Measurements from ENCODE around the gene IFFO2. TPM values are rescaled to one million over a fixed set of nuclear protein-coding genes. Genes with fewer than 3 reads are reported as not detected.

Gene IFFO2
- total RNA-seq, 1 experiment from 2014 or later, result 6.4 TPM

DNA sequence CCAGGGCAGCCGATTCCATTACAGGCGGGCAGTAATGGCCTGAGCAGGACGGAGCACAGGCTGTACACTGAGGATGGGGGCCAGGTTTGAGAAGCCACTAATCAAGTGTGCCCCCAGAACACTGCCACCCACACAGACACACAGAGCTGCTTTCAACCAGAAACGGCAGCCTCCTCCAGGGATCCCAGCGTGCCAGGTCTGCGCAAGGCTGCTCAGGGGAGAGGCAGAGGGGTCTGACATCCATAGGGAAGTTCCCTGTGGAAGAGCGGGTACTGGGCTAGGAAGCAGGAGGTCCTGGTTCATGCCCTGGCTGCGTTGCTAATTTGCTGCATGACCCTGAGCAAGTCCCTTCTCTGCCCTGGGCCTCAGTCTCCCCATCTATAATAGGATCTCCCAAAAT lies 28.1 kb downstream of the IFFO2 start:
- in situ Hi-C loops (cut with HindIII; ENCODE audit: low pct_unique_long_range_greater_than_20kb, low sequenced_read_pairs), result no loop called here
- DNase-seq (ENCODE audit: low read depth, low spot score), result no peak

DNA sequence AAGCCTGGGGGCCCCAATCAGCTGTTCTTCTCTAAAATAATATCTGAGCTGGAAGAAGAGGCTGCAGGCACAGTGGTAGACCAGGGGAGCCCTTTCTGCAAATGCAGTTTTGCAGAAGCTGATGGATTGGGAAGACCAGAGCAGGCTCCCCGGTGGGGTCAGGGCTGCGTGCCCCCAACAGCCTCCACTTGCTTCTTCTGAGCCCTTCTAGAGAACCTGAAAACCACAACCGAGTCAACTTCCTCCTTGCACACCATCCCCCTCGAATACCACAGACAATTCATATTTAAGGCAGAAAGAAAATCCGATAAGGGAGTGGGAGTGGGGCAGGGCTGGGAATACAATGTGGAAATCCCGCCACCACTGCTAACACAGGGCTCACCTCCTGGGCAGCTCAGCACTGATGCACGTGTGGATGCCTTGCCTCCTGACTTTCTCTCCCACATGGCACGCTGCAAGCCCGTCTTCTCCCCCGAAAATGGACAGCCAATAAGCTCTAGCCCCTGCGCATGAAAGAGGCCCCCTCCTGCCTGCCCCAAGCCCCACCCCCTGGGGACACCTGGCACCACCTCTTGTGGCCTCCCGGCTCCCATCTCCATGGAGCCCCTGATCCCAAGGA lies 28.7 kb downstream of the IFFO2 start:
- in situ Hi-C loops (cut with HindIII; ENCODE audit: low pct_unique_long_range_greater_than_20kb, low sequenced_read_pairs), result no loop called here
- no peak for DNase-seq (ENCODE audit: low read depth, low spot score)

DNA sequence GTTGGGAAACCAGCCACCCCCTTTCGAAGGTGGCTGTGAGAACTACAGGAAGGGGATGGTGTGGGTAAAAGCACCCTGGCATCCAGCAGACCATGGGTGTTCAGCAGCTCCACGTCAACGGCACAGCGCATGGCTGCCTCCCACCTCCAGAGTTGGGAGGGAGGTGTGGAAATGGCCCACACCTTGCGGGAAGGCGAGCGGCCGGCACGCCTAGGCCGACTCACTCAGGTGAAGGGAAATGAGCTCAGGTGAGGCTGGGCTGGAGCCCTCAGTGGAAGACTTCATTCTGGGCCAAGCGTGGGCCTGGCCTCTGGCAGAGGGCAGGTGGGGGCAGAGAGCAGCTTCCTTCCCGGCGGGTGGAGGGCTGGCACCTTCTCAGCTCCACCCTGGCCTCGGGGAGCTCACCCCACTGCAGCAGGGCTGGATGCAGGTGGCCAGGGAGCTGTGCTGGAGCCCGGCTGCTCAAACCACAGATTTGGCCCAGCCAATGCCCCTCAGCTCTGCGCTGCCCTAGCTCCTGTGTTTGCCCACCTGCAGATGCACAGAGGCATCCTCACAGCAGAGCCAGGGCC lies 29.3 kb downstream of the IFFO2 start:
- in situ Hi-C loops (cut with HindIII; ENCODE audit: low pct_unique_long_range_greater_than_20kb, low sequenced_read_pairs), result no loop called here
- no peak for DNase-seq (ENCODE audit: low read depth, low spot score)

DNA sequence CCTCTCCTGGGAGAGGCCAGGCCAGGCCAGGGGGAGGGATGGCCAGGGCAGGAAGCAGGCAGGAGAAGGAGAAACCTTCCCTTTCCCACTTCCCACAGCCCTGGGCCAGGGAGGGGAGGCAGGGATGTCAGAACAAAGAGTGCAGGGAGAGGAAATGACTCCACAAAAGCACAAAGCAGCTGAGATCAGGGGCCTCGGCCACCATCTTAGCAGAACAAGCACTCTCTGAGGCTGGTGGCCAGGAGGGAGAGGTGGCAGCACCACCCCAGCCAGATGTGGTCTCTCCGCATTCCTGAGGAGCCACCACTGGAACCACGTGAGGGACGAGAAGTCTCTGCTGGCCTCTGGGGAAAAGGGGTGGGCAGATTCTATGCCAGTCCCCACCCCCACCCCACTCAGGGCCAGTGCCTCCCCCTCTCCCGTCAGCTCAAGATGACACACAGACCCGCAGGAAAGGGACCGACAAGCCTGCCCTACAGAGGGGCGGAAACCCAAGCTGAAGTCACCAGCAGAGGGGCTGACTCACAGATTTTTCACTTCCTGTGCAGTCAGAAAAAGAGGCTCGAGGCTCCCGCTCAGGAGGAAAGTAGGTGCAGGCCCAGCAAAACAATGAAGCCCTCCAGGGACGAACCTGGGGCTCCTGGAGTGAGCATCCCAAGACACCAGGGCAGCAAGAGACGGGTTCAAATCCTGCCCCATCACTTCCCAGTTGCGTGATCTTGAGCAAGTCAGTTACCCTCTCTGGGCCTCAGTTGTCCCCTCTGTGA lies 30.0 kb downstream of the IFFO2 start:
- peak; percentile 66 for DNase-seq (ENCODE audit: low read depth, low spot score)
- in situ Hi-C loops (cut with HindIII; ENCODE audit: low pct_unique_long_range_greater_than_20kb, low sequenced_read_pairs), result no loop called here

DNA sequence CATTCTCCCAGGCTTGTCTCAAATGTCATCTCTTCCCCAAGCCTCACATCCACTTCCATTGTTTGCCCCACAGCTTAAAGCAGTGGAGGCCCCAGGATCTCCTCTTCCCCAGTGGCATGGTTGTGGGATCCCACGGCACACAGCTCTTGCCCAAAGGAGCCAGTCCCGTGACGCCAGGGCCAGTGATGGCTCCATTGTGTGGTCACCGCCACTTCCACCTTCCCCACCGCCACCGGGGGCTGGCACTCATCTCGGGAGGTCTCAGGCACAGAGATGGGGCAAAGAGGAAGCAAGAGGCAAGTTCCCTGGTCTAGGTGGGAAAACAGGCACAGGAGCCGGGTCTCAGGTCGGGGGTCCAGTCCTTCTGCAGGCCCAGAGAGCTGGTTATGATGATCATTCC lies 31.2 kb downstream of the IFFO2 start:
- no peak for DNase-seq (ENCODE audit: low read depth, low spot score)
- in situ Hi-C loops (cut with HindIII; ENCODE audit: low pct_unique_long_range_greater_than_20kb, low sequenced_read_pairs), result no loop called here

DNA sequence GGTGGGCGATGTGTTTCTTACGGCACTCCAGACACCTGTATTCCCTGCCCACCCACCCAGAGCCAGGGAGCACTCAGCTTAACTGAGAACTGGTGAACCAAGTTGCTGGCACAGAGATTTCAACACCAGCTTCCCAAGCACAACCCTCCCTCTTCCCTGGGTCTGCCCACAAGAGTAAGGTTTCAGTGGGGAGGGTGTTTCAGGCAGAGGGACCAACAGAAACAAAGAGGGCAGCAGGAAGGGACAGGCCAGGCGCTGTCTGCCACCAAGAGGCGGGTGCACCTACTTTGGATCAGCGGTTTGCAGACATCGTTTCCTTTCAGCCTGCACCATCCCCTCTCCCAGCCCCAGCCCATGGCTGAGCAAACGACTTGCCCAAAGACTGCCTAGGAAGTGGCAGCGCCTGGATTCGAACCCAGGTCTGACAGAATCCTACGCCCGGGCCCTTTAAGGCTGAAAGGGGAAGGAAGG lies 32.2 kb downstream of the IFFO2 start:
- no peak for DNase-seq (ENCODE audit: low read depth, low spot score)
- in situ Hi-C loops (cut with HindIII; ENCODE audit: low pct_unique_long_range_greater_than_20kb, low sequenced_read_pairs), result no loop called here

DNA sequence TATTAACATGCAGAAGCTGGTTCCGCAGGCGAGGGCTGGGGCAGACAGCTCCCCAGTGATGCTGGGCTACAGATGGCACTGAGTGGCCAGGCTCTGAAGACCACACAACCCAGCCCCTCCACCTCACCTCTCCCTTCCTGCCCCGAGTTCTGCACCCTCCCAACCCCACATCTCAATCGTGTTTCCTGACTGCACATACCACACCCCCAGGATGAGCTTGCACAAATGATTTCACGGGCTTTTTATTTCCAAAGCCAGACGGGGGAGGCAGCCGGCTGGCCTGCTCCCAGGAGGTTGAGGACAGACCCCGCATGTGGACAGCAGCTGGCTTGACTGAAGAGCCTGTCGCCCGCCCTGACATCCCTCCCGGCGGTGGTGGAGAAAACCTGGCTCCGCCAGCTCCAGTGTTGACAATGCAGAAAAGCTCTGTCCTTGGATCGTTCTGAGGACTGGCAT lies 32.7 kb downstream of the IFFO2 start:
- in situ Hi-C loops (cut with HindIII; ENCODE audit: low pct_unique_long_range_greater_than_20kb, low sequenced_read_pairs), result no loop called here
- DNase-seq (ENCODE audit: low read depth, low spot score), result no peak

DNA sequence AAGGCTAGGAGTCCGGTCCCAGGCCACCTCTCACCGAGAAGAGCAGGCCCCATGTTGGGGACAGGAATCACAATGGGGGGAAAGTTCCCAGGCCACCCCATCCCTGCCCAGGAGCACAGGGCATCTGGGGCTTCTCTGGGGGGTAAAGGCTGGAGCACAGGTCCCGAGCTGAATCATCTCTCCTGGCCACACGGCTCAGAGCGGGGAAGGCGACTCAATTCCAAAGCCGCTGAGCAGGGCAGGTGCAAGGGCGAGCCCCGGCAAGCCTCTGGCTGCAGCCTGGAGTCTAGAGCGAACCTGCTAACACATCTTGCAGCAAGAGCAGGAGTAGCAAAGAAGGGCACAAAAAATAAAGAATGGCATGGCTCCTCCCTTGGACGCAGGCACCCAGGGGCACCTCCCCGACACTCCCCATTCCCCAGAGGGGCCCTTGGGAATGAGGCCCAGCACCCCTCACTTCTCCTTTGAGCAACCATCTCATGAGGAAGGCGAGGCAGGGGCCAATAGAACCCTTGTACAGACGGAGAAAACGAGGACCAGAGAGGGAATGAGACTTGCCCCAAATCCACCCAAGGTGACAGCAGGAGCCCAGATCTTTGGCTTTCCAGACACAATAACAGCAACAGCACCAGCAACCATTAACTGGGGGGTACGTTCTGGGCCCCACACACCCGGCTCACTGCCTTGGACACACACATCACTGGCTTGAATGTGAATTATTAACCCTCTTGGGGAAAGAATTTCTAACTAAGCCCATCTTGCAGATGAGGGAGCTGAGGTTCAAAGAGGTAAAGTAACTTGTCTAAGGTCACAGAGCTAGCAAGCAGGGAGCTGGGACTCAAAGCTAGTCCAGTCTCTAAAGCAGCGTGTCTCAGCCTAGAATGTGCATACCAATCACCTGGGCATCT lies 33.4 kb downstream of the IFFO2 start:
- in situ Hi-C loops (cut with HindIII; ENCODE audit: low pct_unique_long_range_greater_than_20kb, low sequenced_read_pairs), result no loop called here

DNA sequence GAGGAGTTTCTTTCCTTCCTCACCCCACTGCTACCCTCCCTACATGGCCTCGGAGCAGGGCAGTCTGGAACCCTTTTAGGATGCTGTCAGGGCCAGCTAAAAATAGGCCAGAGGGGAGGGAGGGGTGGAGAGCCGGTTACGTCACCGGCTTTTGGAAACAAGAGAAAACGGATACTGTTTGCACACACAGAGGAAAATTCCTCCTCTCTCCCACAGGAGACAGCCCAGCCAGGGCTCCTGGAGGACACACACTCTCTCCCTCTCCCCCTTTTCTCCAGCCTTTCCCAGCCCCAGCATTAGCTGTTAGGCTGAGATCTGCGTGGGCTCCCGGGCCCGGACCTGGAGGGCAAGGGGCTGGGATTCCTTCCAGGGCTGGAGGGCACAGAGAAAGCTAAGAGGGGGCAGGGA lies 34.2 kb downstream of the IFFO2 start:
- in situ Hi-C loops (cut with HindIII; ENCODE audit: low pct_unique_long_range_greater_than_20kb, low sequenced_read_pairs), result no loop called here

More for the DNA sequence above, 33.4 kb downstream of the IFFO2 start:
- no peak for DNase-seq (ENCODE audit: low read depth, low spot score)

DNA sequence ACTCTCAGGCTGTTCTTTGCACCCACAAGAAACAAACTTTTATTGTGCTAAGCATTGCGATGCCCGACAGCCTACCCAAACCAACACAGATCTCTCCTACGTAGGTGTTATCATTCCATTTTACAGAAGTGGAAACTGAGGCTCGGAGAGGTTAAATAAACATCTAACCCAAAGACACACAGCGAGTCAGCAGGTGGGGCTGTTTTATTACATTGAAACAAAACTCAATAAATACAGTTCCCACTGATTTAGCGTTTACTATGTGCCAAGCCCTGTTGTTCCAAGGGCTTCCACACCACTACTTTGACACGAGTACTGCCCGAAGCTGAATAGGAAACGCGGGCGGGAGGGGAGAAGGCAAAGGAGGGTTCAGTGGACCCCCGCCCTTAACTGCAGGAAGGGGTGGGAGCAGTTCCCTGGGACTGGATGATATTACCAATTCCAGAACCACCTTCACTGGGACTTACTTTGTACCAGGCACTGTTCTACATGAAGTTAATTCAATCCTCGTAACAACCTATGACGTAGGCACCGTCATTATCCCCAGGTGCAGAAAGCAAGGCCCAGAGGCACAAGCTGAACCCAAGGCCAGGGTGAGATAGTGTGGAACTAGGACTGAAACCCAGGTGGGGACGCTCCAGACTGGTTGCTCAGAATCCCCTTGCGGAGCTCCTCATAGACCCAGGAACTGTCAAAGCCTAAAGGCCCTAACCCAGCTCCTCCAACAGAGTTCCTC lies 34.8 kb downstream of the IFFO2 start:
- in situ Hi-C loops (cut with HindIII; ENCODE audit: low pct_unique_long_range_greater_than_20kb, low sequenced_read_pairs), result no loop called here
- DNase-seq (ENCODE audit: low read depth, low spot score), result no peak

More for the DNA sequence above, 34.2 kb downstream of the IFFO2 start:
- peak; percentile 25 for DNase-seq (ENCODE audit: low read depth, low spot score)

DNA sequence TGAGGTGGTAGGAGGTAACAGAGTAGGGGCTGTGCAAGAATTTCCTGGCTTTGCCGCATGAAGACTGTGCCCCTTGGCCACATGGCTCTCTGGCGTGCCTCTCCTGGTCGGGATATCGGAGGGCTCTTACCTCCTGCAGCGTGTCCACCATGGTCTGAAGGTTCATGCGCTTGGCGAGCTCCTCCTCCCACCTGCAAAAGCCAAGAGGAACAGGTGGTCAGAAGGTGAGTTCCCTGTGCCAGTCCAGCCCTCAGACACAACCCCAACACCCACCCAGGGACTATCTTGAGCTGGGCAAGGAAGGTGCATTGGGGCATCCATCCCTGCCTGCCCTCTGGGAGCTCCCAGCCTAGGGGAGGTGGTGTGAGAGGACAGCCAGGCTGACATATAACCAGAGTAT lies 35.5 kb downstream of the IFFO2 start:
- in situ Hi-C loops (cut with HindIII; ENCODE audit: low pct_unique_long_range_greater_than_20kb, low sequenced_read_pairs), result no loop called here
- no peak for DNase-seq (ENCODE audit: low read depth, low spot score)

DNA sequence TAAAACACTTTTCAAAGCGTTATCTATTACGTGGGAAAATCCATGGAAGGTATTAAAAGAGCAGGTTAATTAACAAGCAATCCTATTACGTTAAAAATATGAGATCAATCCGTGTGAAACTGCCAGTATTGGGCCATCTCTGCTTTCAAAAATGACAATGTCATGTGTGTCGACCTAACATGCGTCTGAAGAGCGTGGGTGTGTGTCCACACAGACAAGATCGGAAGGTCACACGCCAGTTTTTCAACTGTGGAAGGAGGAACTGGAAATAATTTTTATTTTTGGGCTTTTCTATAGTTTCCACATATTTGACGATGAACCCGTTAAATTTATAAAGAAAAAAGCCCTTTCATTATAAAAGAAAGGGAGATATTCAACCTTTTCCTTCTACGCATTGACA lies 36.5 kb downstream of the IFFO2 start:
- no peak for DNase-seq (ENCODE audit: low read depth, low spot score)
- in situ Hi-C loops (cut with HindIII; ENCODE audit: low pct_unique_long_range_greater_than_20kb, low sequenced_read_pairs), result no loop called here

DNA sequence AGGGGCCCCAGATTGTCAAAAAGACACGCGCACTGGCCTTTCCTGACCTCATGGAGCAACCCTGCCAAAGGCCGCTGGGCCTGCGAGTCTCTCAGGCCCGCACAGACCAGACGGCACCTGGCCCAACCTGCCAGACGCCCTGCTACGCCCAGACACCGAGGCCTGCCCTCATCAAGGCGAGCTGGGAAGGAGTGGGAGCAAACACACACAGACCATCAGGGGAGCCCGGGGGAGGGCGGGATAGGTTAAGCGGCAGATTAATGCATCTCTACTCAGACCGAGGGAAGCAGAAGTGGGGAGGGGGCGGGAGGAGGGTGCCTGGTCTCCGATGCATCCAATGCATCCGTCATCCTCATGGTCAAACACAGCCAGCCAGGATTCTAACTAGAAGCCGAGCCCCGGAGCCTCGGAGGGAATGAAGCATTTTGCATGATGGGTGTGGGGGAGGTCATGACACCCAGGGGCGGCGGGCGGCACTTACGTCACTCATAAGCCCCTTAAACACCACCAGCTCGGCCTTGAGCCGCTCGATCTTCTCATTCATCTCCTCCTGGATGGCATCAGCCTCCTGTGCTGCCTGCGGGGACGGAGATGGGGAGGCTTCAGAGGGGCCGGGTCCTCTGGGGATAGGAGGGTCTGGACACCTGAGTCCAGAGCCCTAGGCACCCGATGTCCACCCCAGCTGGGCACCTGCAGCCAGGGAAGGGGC lies 37.1 kb downstream of the IFFO2 start:
- in situ Hi-C loops (cut with HindIII; ENCODE audit: low pct_unique_long_range_greater_than_20kb, low sequenced_read_pairs), result no loop called here

DNA sequence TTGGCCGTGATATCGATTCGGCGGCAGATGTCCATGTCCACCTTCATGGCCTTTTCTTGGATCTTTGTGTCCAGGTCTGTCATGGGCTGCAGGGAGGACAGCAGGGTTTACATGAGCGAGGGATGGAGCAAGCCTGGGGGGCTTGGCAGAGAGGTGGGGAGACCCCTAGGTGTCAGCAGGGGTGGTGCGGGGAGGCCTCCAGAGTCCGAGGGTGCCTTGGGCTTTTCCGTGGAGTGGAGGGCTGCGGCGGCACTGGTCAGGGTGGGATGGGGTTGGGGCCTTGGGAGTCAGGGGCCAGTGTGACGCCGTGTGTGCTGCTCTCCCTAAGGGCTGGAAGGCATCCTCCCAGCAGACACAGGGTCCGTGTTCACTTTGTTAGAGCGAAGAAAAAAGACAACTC lies 38.1 kb downstream of the IFFO2 start:
- in situ Hi-C loops (cut with HindIII; ENCODE audit: low pct_unique_long_range_greater_than_20kb, low sequenced_read_pairs), result no loop called here
- no peak for DNase-seq (ENCODE audit: low read depth, low spot score)

More for the DNA sequence above, 37.1 kb downstream of the IFFO2 start:
- no peak for DNase-seq (ENCODE audit: low read depth, low spot score)

DNA sequence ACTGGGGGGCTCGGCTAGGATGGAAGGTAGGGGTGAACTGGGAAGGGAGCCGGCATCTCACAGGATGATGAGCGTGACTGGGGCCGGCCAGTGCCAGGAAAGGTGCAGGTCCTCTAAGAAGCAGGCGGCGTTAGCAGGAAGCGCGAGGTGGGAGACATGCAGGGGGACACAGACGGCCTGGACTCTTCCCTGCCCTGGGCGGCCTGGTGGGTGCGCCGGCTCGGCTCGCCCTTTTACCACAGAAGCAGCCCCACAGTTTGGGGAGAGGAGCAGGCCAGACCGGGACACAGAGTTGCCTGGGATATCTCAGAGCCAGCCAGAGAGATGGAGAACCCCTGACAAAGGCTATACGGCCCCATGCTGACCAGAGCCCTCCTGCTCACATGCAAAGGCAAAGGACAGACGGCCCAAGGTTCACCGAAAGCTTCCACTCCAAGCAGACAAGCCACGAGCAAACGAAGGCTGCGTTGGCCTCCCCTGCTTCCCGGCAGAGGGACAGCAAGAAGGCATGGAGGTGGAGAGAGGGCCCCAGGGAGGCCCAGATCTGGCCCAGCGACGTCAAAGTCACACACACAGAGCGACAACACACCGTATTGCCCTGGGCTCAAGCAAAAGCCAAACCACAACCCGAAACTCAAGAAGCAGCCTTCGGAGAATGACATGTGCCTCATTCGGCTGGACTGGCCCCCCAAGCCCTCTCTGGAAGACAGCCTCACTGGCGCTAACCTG lies 39.2 kb downstream of the IFFO2 start:
- in situ Hi-C loops (cut with HindIII; ENCODE audit: low pct_unique_long_range_greater_than_20kb, low sequenced_read_pairs), result no loop called here
- DNase-seq (ENCODE audit: low read depth, low spot score), result no peak

DNA sequence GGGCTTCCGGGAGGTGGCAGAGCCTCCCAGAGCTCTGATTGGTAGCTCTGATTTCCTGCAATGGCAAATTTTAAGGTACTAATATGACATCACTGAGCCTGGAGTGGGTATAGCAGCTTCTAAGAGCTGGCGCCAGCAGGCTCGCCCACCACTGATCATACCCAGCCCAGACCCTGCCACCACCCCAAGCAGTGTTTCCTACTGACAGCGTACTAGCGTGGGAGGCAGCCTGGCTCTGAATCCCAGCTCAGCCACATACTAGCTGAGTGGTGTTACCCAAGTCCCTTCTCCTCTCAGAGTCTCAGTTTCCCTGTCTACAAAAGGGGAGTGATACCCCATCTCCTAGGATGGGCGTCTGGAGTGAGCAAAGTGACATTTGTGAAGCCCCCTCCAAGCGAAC lies 41.1 kb downstream of the IFFO2 start:
- in situ Hi-C loops (cut with HindIII; ENCODE audit: low pct_unique_long_range_greater_than_20kb, low sequenced_read_pairs), result no loop called here

More for the DNA sequence above, 41.1 kb downstream of the IFFO2 start:
- no peak for DNase-seq (ENCODE audit: low read depth, low spot score)
